ENCODE measurements around the gene PIGL. TPM values are rescaled to one million over a fixed set of nuclear protein-coding genes. Genes with fewer than 3 reads are reported as not detected.
"Not testable (repeated sequence)": the region's sequence is repeated elsewhere in the genome, so short reads cannot be mapped to it uniquely, and the experiment has no call there.

Gene PIGL
- total RNA-seq, 1 donor from 2014 or later = 20.4 TPM

- DNase-seq (ENCODE audit: low spot score in 2 of 2) (no peak), FAIRE-seq (no peak)
These were observed 55.3 kb downstream of the PIGL start for GRCh38 chr17:16272111-16272840.

DNA sequence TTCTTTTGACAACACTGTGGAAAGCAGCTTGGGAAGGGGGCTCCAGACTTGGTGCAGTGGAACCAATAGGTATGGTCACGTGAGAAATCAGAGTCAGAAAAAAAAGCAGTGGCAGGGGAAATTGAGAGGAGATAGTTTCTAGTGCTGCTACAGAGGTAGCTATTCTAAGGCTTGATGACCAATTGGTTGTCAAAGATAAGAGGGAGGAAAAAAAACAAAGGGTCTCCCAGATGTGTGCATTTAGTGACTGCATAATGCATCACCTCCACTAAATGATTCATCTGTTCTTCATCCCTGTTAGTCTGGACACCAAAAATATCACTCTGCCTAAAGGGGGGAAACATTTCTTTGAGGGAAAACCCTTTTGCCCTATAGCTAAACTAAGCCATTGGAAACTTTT is 56.5 kb downstream of the PIGL start:
- DNase-seq (ENCODE audit: low spot score in 2 of 2) = no peak
- FAIRE-seq = no peak

DNA sequence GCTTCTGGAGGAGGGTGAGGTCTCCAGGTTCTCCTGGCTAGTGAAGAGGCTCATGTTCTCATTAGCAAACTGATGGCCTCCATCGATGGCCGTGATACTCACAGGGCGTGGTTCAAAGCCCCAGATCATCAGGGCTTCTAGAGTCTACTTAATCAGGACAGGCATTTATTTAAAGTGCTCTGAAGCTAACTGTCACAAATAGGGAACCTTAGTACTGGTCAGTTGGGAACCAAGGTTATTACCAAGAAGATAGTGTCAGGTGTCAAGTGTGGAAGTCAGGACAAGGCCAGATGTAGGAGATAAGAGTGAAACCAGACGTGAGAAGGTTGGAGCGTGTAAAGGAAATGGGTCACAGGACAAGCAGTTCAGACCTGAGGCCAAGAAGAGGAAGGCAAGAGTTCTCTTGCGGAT is 56.9 kb downstream of the PIGL start:
- DNase-seq (ENCODE audit: low spot score in 2 of 2) (no peak), FAIRE-seq (no peak)

- DNase-seq (ENCODE audit: low spot score in 2 of 2) (no peak), FAIRE-seq (no peak)
These were observed 58.0 kb downstream of the PIGL start for GRCh38 chr17:16275024-16275423.

DNA sequence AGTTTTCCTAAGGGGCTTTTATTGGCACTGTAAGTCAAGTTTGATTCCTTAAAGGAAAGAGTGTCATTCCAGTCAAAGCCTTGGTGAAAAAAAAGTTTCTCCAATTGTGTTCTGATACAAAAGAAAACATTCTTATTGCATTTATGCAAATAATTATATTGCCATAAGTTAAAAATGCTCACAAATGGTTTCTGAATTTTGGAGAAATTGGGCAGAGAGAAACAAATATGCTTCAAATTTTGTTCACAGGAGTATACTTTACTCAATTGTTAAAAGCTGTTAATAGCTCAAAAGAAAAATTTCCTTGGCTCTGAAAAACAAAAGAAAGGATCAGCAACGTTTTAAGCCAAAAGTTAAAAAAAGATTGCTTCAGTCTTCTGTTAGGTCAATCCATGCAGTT is 60.2 kb downstream of the PIGL start:
- no peak for DNase-seq (ENCODE audit: low spot score in 2 of 2)
- FAIRE-seq = no peak

DNA sequence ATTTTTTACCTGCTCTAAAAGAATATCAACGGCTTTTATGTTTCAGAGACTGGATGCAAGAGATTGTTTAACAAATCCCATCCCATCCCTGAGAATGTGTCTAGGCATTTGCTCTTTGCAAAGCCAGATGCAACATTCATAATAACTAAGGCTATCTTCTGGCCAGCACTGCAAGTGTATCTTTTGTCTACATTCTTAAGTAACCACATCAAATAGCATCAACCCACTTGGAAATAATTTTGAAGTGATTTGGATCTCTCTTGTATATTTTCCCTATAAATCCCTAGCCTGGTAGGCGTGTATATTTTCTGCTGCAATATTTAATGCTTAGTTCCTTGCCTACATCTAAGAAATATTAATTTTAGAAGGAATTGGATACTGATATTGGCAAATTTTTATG is 64.3 kb downstream of the PIGL start:
- FAIRE-seq = no peak
- no peak for DNase-seq (ENCODE audit: low spot score in 2 of 2)

GRCh38 chr17:16282522-16282921 is 65.5 kb downstream of the PIGL start:
- DNase-seq (ENCODE audit: low spot score in 2 of 2) (no peak), FAIRE-seq (no peak)

- DNase-seq (ENCODE audit: low spot score in 2 of 2) (no peak), FAIRE-seq (no peak)
These were observed 66.7 kb downstream of the PIGL start for GRCh38 chr17:16283705-16284104.

GRCh38 chr17:16285646-16286008 is 68.6 kb downstream of the PIGL start:
- no peak for DNase-seq (ENCODE audit: low spot score in 2 of 2)

DNA sequence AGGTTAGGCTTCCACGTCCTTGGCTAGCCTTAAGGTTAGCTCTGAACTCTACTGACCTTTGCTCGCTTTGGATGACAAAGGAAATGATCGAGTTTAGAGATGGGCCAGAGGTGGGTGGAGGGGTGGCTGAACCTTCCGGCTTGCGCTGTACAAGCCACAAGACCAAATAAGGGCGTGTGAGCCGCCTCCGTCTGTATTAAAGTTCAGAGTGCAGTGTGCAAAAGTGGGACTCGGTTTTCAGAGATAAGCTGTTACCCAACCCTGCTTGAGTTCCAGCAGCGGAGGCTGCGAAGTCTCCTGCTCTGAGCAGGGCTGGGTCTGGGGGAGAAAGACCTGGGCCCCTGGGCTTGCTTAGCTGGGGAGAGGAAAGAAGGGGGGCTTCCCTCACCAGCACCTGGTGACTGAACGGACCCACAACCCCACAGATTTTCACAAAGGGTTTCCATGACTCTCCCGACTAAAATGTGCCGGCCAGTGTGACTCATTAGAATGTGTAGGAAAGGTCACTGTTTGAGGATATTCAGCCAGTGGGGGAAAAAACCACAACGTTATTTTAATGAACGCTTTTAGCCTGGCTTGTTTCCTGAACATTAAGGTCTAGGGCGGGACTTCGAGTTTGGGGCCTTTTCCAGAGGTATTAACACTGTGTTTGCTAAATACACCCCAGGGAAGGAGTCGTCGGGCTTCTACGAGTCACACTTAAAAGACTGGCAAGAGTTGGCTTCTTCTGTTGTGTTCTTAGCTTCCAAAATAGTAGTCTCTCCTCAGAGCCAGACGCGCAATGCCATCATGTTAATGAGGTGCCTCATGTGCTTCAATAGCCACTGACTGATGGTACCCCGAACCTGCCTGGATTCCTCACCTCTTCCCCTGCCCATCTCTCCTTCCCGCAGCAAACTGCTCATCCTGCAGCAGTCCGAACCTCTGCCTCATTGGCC is 69.3 kb downstream of the PIGL start:
- FAIRE-seq (no peak), DNase-seq (ENCODE audit: low spot score in 2 of 2) (peak in 1 of 2 donors; percentile 32)

More at GRCh38 chr17:16285646-16286008, 68.6 kb downstream of the PIGL start:
- no peak for FAIRE-seq

DNA sequence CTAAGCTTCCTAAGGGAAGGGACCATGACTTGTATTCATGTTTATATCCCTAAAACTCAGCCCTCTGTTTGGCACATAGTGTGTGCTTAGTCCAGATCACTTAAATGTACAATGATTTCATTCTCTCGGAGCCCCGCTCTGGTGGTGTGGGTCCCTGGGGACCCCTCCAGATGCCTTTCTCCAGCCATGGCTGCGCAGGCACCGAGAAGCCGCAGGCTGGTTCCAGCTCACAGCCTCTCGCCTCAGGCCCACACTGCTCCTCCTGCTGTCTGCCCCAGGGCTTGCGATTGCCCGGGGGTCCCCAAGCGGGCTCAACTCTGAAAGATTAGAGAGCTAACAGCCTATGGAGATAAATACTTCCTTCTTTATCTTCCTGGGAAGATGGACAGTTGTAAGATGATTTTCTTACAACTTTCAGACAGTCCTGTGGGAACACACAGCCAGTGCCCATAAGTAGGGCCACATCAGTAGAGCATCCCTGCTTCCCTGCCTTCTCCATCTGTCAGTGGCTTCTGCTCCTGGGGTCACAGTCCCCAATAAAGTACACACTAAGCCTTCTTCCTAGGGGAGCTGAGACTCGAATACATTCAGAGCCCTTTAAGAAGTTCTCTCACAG is 70.0 kb downstream of the PIGL start:
- DNase-seq (ENCODE audit: low spot score in 2 of 2) (no peak), FAIRE-seq (no peak)

DNA sequence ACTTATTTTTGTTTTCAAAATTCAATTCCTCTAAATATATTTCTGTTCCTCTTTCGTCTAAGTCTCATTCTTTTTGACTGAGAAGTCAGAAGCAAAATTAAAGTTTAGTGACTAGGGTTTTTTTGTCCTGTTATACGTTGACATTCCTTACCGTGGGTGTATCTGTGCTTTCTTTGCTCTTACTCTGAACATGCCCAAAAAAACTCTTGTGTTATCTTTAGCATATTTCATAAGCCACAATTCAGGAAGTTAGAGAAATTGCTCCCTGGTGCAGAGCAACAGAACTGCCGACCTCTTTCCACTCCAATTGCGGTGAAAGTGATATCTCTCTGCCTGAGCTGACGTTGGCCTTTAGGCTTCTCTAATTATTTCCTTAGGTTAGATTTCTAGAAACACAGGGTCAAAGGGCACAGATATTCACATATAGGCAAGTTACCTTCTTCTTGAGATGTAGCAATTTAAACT is 70.6 kb downstream of the PIGL start:
- peak in 1 of 2 donors; percentile 33 for DNase-seq (ENCODE audit: low spot score in 2 of 2)
- no peak for FAIRE-seq

GRCh38 chr17:16288860-16289571 is 72.0 kb downstream of the PIGL start:
- DNase-seq (ENCODE audit: low spot score in 2 of 2) (no peak), FAIRE-seq (no peak)

- FAIRE-seq (no peak), DNase-seq (ENCODE audit: low spot score in 2 of 2) (no peak)
These were observed 76.9 kb downstream of the PIGL start for GRCh38 chr17:16293931-16294330.

DNA sequence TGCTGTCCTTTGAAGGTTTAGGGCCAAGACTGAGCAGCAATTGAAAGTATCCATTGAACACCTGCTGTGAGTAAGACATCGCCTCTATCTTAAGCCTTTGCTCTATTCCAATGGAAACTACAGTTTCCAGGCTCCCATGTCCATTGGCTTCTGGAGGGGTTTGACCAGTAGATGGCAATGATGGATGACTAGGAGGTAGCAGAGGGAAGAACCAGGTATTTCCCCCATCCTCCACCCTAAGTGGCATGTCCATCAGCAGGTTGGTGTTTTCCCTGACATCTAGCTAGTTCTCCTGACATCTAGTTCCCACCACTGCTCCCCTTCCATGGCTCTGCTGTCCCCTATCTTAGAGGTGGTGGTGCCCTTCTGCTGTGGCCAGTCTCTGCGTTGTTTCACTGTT is 77.5 kb downstream of the PIGL start:
- FAIRE-seq (no peak), DNase-seq (ENCODE audit: low spot score in 2 of 2) (no peak)

DNA sequence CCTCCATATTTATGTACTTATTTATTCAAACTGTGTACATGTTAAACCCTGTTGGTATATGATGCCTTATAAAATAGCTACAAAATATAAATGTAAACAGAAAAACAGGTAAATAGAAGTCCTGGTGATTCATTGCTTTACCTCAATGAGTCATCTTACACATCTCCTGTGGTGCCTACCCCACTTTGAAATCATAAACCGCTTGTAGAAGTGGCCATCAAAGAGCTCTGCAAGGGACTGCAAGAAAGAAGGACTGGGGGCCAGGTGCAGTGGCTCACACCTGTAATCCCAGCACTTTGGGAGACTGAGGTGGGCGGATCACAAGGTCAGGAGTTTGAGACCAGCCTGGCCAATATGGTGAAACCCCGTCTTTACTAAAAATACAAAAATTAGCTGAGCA is 79.1 kb downstream of the PIGL start:
- DNase-seq (ENCODE audit: low spot score in 2 of 2) = not testable (repeated sequence)

DNA sequence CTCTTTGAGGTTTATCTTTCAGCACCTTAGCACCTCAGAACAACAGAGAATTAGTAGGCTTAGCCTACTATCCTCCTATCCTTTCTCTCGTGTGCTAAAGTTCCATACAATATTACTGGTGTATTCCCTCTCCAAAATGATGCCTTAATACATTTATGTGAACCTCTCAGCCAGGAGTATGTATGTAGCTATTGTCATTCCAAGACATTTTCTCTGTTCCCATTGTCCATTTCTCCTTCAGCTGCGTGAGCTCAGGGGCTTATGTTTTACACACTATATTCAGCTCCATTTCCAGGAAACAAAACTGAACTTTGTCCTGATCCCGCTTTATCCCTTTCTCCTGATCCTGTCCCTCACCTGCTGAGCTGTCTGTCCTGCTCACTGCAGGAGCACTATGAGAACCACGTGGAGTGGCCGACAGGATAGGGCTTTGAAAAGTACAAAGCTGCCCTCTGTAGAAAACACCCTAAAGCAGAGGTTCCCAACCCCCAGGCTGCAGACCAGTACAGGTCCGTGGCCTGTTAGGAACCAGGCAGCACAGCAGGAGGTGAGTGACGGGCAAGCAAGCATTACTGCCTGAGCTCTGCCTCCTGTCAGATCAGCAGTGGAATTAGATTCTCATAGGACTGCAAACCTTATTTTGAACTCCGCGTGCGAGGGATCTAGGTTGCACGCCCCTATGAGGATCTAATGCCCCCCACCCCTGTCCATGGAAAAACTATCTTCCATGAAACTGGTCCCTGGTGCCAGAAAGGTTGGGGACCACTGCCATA is 80.5 kb downstream of the PIGL start:
- FAIRE-seq (no peak), DNase-seq (ENCODE audit: low spot score in 2 of 2) (no peak)

More for the DNA sequence above, 79.1 kb downstream of the PIGL start:
- not testable (repeated sequence) for FAIRE-seq

DNA sequence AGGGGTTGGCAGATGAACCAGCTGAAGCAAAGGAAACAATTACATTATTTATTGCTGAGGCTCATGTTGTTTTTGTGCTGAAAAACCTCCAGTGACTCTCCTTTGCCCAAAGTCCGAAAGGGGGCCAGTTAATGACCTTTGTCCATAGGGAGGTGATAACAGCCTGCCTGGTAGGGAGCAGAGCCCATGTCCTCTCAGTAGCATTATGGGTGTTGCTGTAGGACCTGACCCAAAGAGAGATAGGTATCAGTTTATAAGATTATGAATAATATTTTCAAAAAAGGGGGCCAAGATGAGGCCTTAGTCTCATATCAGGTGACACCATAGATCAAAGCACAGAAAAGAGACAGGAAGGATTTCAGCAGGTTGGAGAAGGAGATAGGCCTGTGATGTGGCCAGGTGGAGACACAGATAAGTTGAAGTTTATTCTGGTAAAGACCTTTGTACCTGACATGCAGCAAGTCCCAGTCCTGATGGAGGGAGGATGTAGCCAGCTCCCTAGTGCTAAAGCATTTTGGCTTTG is 81.2 kb downstream of the PIGL start:
- no peak for DNase-seq (ENCODE audit: low spot score in 2 of 2)
- FAIRE-seq = no peak

GRCh38 chr17:16300554-16300953 is 83.5 kb downstream of the PIGL start:
- DNase-seq (ENCODE audit: low spot score in 2 of 2) (no peak), FAIRE-seq (no peak)

Measured in frontal cortex (tissue), 4 donors.